GM21360 (cell line): ENCODE data around the gene IL4R.
"Not testable (repeated sequence)": the region's sequence is repeated elsewhere in the genome, so short reads cannot be mapped to it uniquely, and the experiment has no call there.

Experiments
- ATAC-seq: cut with Tn5 transposase; IDR thresholded peaks from one replicate; pipeline ENCODE4 v1.9.1; 2021; ENCODE audit warnings: mild to moderate bottlenecking, moderate library complexity; ENCODE audit not compliant: unreplicated experiment

IL4R gene

GRCh38 chr16:27327586-27327915 is 13.8 kb downstream of the IL4R start:
- ATAC-seq = no peak

DNA sequence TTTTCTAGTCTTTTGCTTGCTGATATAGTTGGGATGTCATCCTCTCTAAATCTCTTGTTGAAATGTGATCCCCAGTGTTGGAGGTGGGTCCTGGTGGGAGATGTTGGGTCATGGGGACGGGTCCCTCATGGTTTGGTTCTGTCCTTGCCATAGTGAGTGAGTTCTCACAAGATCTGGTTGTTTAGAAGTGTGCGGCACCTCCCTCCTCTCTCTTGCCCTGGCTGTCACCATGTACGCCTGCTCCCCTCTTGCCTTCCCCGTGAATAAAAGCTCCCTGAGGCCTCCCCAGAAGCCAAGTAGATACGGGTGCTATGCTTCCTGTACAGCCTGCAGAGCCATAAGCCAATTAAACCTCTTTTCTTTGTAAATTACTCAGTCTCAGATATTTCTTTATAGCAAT is 15.2 kb downstream of the IL4R start:
- no peak for ATAC-seq

GRCh38 chr16:27329376-27330079 is 15.8 kb downstream of the IL4R start:
- ATAC-seq = not testable (repeated sequence)

DNA sequence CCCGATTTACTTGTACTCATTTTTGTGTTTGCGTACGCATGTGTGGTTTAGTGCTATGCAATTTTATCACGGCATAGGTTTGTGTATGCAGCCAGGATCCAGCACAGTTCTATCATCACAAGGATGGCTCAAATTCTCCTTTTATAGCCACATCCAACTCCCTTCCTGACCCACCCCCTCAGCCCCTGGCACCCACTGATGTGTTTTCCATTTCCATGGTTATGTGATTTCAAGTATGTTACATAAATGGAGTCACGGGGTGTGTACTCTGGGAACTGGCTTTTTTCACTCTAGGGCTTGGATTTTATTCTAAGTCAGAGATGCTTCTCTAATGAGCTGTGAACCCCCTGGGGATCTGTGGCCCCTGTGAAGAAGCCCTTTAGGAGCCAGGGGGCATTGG is 16.8 kb downstream of the IL4R start:
- ATAC-seq = no peak

- ATAC-seq = no peak
Observed at GRCh38 chr16:27332105-27332504, 18.3 kb downstream of the IL4R start.

DNA sequence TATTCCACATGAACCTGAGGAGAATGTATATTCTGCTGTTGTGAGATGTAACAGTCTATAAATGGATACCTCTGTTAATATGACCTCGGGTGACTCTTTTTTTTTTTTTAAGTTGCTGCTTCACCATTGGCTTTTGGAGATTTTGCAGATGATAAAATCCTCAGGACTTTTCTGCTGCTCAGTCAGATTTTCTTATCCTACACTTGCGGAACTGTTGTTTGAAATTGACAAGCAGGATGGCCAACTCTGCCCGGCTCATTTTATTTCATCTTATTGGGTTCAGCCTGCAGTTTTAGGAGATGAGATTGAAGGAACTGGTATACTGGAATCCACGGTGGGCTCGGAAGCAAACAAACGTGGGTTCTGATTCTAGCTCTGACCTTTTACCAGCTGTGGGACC is 19.3 kb downstream of the IL4R start:
- ATAC-seq = no peak

DNA sequence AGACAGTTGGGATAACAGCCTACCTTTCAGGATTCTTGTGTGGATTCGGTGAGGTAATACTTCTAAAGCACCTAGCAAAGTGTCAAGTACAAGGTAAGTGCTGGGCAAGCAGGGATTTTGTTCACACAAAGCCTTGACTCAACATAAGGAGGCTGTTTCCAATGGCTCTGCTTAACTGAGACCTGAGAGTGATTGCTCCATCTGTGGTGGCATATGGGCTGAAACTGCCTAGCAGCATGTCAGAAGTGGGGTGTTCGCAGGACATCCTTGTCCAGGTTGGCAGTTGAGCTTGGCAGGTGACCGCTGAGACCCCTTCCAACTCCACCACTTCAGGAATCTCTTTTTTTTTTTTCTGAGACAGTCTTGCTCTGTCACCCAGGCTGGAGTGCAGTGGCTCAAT is 19.8 kb downstream of the IL4R start:
- ATAC-seq = no peak

GRCh38 chr16:27334192-27334764 is 20.5 kb downstream of the IL4R start:
- no peak for ATAC-seq

GRCh38 chr16:27334838-27335237 is 21.1 kb downstream of the IL4R start:
- ATAC-seq = no peak

GRCh38 chr16:27335349-27336053 is 21.7 kb downstream of the IL4R start:
- no peak for ATAC-seq

GRCh38 chr16:27337024-27337423 is 23.2 kb downstream of the IL4R start:
- no peak for ATAC-seq

DNA sequence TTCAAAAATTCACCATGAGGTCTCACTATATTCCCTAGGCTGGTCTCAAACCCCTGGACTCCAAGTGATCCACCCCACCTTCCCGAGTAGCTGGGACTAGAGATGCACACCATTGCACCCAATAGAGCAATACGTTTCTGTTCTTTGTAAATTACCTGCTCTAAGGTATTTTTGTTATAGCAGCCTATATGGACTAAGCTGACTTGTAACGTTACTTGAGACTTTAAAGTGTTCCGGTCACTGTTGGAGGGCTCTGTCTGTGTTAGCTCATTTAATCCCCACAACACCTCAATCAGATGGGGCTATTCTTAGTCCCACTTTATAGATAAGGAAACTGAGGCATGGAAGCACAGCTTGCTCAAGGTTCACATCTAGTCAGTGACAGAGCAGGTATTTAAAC is 25.4 kb downstream of the IL4R start:
- no peak for ATAC-seq

DNA sequence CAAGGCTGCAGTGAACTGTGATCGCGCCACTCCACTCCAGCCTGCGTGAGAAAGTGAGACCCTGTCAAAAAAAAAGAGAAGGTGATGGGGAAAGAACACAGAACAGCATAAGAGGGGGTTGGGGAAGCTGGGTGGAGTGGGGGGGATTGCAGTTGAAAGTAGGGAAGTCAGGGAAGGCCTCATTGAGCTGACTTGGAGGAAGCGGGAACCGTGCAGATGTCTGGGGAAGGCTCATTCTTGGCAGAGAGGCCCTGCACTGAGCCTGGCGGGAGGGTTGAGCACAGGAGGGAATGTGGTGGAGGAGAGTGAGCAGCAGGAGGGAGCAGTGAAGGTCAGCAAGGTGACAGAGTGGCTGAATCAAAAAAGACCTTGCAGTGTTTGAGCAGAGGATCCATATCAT is 26.9 kb downstream of the IL4R start:
- ATAC-seq = no peak

- ATAC-seq = no peak
Observed at GRCh38 chr16:27341549-27341948, 27.8 kb downstream of the IL4R start.

DNA sequence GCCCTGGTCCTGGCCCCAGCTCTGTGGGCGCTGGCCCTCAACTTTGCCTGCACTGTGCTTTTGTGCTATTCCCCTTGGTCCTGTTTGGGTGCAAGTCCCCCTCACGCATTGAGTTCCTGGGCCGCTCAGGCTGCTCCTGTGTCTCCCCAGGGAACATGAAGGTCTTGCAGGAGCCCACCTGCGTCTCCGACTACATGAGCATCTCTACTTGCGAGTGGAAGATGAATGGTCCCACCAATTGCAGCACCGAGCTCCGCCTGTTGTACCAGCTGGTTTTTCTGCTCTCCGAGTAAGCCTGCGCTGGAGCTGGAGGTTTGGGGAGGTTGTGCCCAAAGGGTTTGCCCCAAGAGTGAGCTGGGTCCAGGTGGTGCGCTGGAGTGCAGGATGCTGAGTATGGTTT is 28.2 kb downstream of the IL4R start:
- no peak for ATAC-seq

DNA sequence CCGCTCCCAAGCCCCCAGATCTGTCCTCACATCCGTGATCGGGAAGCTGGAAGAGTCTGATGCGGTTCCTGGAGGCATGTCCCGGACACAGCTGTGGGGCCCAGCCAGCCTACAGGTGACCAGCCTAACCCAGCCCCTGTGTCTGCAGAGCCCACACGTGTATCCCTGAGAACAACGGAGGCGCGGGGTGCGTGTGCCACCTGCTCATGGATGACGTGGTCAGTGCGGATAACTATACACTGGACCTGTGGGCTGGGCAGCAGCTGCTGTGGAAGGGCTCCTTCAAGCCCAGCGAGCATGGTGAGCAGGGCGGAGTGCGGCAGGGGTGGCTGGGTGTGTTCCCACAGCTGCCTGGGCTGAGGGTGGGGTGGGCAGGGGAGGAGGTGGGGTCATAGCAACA is 30.9 kb downstream of the IL4R start:
- no peak for ATAC-seq

DNA sequence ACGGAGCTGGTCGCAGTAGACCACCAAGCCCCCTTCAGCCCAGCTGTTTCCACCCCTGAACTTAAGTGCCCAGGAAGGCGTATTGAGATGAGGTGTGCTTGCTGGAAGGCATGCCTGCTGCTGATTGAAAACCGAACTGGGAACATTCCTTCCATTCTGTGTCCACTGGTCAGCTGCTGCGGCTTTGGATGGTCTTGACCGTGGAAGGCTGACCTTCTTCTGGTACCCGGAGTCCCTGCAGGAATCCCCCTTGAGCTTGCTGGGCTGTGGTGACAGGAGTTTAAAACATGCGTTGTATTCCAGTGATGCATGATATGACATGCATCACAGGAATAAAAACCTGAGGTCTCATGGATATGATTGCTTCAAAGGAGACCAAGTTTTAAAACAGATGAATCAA is 31.4 kb downstream of the IL4R start:
- ATAC-seq = no peak

- ATAC-seq = no peak
Observed at GRCh38 chr16:27346819-27347218, 33.0 kb downstream of the IL4R start.

- no peak for ATAC-seq
Observed at GRCh38 chr16:27347930-27348685, 34.3 kb downstream of the IL4R start.

GRCh38 chr16:27349276-27349675 is 35.5 kb downstream of the IL4R start:
- ATAC-seq = no peak

DNA sequence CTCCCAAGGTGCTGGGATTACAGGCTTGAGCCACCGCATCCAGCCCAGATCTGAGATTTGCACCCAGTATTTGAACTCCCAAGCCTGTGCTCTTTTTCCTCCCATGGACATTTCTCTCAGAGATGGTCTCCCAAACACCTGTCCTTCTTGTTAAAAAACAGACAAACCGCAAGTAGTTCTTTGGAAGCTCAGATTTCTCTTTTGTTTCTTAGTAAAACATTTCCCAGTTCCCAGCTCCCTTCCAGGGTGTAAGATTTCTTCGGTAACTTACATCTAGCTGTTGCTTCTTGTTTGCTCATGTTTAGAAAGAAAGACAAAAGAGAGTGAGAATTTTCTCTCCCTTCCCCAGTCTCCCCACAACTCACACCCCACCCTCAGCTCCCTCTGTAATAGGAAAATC is 36.2 kb downstream of the IL4R start:
- no peak for ATAC-seq

DNA sequence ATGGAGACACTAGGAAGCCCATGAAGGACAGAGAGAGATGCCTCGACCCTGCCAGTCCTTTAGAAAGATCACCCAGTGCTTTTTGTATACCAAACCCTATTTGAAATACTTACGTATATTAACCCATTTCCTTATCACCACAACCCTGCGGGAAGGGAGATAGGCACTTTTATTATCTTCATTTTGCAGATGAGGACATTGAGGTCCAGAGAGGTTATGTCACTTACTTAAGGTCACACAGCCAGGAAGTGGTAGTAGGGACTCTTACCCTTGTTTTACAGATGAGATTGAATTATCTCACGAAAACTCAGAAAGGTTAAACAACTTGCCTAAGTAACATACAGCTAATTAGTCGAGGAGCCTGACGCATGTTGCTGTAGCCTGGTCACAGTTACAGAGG is 38.2 kb downstream of the IL4R start:
- ATAC-seq = no peak
